Measurements from ENCODE around the gene MAP2K1.

- TF ChIP-seq CTCF (IDR thresholded peaks at IDR 0.05) = no peak
- TF ChIP-seq ZFX (IDR thresholded peaks at IDR 0.05; ENCODE audit: borderline replicate concordance) = no peak
These were observed 96.4 kb downstream of the MAP2K1 start for GRCh38 chr15:66483131-66483566.

Data from 22Rv1 (cell line).